Breast epithelium (tissue), 4 donors: ENCODE results near the gene CCDC148. TPM values are rescaled to one million over a fixed set of nuclear protein-coding genes. Genes with fewer than 3 reads are reported as not detected.
"Not testable (repeated sequence)": the region's sequence is repeated elsewhere in the genome, so short reads cannot be mapped to it uniquely, and the experiment has no call there.

ENCODE experiments used
- DNase-seq, 2 donors: peaks; one replicate each; pipeline ENCODE4 v3.0.0-alpha.2; 2019; ENCODE audit warnings: low spot score in 2 of 2
- H3K27ac ChIP-seq, 2 donors: fragments of 200-600 bp; sonication (generic) in 1 of 2; one replicate each; pipeline ENCODE4 v1.5.1; 2016 to 2019; ENCODE audit warnings: mild to moderate bottlenecking in 1 of 2
- H3K27me3 ChIP-seq, 2 donors: fragments of 200-600 bp; sonication (generic) in 1 of 2; one replicate each; pipeline versions ENCODE4 v1.5.1 to v1.6.0; 2017 to 2019; ENCODE audit warnings: control low read depth in 1 of 2, mild to moderate bottlenecking in 1 of 2
- H3K36me3 ChIP-seq: fragments of 200-600 bp; one replicate; pipeline ENCODE4 v1.5.1; 2019
- H3K4me1 ChIP-seq, 2 donors: fragments of 200-600 bp; sonication (generic); one replicate each; pipeline ENCODE4 v1.5.1; 2016 to 2019; ENCODE audit warnings: control low read depth in 1 of 2
- H3K4me3 ChIP-seq, 3 donors: fragments of 200-600 bp; sonication (generic); 1 replicate in 2 of 3; 2 replicates in 1 of 3; pipeline ENCODE4 v1.5.1; 2016 to 2019; ENCODE audit warnings: mild to moderate bottlenecking in 3 of 3, moderate library complexity in 2 of 3
- H3K9me3 ChIP-seq, 2 donors: fragments of 200-600 bp; sonication (generic) in 1 of 2; one replicate each; pipeline ENCODE4 v1.5.1; 2016 to 2019; ENCODE audit warnings: control low read depth in 1 of 2
- CTCF ChIP-seq, 3 donors: fragments of 450-650 bp; IDR thresholded peaks; one replicate each; pipeline ENCODE4 v1.5.1; 2016 to 2017; ENCODE audit warnings: antibody characterized with exemption in 3 of 3, mild to moderate bottlenecking in 3 of 3, moderate library complexity in 3 of 3
- POLR2A ChIP-seq: fragments of 450-650 bp; IDR thresholded peaks from one replicate; pipeline ENCODE4 v1.6.1; 2016; ENCODE audit warnings: antibody characterized with exemption, mild to moderate bottlenecking, moderate library complexity
- POLR2AphosphoS5 ChIP-seq, 3 donors: sonication (generic); formaldehyde crosslinking; IDR thresholded peaks; one replicate each; pipeline ENCODE4 v1.6.1; 2017; ENCODE audit warnings: antibody characterized with exemption in 3 of 3
- intact Hi-C: fragments of 100-400 bp; cut with DNase I; formaldehyde crosslinking; loops from one replicate; pipeline ENCODE4 v1.15.1; 2023; ENCODE audit warnings: low total_unique reads
- total RNA-seq, 3 donors: library from RNA; depleted of rRNA; stranded (reverse); fragments of >200 nt; gene quantifications; one replicate each; pipeline ENCODE4 v1.1.0, GENCODE V29; 2016

The CCDC148 gene
- total RNA-seq, 3 donors from 2014 or later: 1.4 to 9.8 (median 4.6) TPM

DNA sequence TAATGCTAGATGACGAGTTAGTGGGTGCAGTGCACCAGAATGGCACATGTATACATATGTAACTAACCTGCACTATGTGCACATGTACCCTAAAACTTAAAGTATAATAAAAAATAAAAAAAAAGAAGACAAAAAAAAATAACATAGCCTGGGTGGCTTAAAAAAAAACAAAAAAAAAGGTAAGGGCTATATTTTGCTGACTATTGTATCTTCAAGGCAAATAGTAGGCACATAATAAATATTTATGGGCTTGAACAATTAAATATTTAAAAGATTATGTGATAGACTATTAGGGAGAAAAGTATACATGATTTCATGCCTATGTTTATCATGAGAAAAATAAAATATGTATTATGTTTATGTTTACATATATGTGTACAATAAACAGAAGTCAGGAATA lies 99.4 kb downstream of the CCDC148 start:
- Histone ChIP-seq H3K4me1 (no peaks in the 10 kb centered on the region), H3K9me3 (peaks cover 0 to under 1% of the 10 kb centered on the region in 2 donors), H3K27me3 (no peaks in the 10 kb centered on the region), H3K27ac (no peak overlapping the region), H3K4me3 (no peak overlapping the region), H3K36me3 (no peaks in the 10 kb centered on the region)
- no peak for TF ChIP-seq POLR2A
- TF ChIP-seq POLR2AphosphoS5 (IDR thresholded peaks at IDR 0.05): no peak
- no peak for TF ChIP-seq CTCF (IDR thresholded peaks at IDR 0.05)
- intact Hi-C loops: no loop called here
- no peak for DNase-seq

DNA sequence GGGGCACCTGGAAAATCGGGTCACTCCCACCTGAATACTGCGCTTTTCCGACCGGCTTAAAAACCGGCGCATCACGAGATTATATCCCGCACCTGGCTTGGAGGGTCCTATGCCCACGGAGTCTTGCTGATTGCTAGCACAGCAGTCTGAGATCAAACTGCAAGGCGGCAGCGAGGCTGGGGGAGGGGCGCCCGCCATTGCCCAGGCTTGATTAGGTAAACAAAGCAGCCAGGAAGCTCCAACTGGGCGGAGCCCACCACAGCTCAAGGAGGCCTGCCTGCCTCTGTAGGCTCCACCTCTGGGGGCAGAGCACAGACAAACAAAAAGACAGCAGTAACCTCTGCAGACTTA lies 105.1 kb downstream of the CCDC148 start:
- H3K4me3 ChIP-seq, H3K27me3 ChIP-seq, DNase-seq, H3K4me1 ChIP-seq, H3K27ac ChIP-seq, H3K36me3 ChIP-seq, intact Hi-C loops, H3K9me3 ChIP-seq: not testable (repeated sequence)

DNA sequence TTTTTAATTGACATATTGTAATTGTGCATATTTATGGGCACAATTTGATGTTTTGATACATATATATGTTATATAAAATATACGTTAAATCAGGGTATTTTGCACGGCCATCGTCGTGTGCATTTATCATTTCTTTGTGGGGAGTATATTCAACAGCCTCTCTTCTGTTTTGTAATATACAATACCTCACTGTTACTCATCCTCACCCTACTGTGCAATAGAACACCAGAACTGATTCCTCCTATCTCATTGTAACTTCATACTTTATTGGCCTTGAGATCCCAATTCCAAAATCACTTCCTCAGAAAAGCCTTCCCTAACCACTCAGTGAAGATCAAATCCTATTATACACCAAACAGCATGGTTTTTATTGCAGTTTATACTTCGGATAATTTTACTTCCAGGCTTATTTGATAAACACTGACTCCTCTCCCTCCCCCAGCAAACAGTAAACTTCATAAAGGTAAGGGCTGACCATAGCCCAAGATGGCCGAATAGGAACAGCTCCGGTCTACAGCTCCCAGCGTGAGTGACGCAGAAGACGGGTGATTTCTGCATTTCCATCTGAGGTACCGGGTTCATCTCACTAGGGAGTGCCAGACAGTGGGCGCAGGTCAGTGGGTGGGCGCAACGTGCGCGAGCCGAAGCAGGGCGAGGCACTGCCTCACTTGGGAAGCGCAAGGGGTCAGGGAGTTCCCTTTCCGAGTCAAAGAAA lies 105.6 kb downstream of the CCDC148 start:
- H3K9me3 ChIP-seq, H3K27me3 ChIP-seq, H3K4me3 ChIP-seq, DNase-seq, intact Hi-C loops, H3K36me3 ChIP-seq, H3K27ac ChIP-seq, H3K4me1 ChIP-seq: not testable (repeated sequence)

GRCh38 chr2:158346032-158346431 lies 110.5 kb downstream of the CCDC148 start:
- no peak for DNase-seq
- H3K9me3 ChIP-seq: no peaks in the 10 kb centered on the region
- H3K36me3 ChIP-seq: no peaks in the 10 kb centered on the region
- H3K27me3 ChIP-seq: no peaks in the 10 kb centered on the region
- H3K27ac ChIP-seq: no peak overlapping the region
- no peaks in the 10 kb centered on the region for H3K4me1 ChIP-seq
- intact Hi-C loops: loop anchor here (5.0 kb wide), 1 partner anchor 69 kb away; no protein-coding TSS in a partner anchor
- no peak overlapping the region for H3K4me3 ChIP-seq
- TF ChIP-seq CTCF (IDR thresholded peaks at IDR 0.05): no peak
- TF ChIP-seq POLR2AphosphoS5 (IDR thresholded peaks at IDR 0.05): no peak
- no peak for TF ChIP-seq POLR2A

DNA sequence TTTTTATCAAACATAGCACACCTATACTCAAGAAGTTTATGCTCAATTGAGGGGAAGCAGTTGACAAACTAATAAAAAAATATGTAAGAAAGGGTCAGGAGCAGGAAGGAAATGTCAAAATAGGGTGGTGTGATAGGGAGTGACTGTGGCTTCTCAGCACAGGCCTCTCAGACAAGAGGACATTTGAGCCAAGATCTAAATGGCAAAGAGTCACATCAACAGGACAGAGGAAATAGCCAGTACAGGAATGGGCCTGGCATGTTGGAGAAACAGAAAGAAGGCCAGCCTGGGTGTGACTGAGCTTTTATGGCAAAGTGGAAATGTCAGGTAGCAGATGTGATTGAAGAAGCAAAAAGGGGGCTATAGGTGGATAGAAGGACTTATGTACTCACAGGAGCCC lies 117.0 kb downstream of the CCDC148 start:
- H3K36me3 ChIP-seq: no peaks in the 10 kb centered on the region
- intact Hi-C loops: no loop called here
- no peak overlapping the region for H3K27ac ChIP-seq
- no peak overlapping the region for H3K4me3 ChIP-seq
- H3K9me3 ChIP-seq: no peaks in the 10 kb centered on the region
- TF ChIP-seq POLR2A (no peak), CTCF (IDR thresholded peaks at IDR 0.05) (no peak), POLR2AphosphoS5 (IDR thresholded peaks at IDR 0.05) (no peak)
- DNase-seq: no peak
- H3K27me3 ChIP-seq: no peaks in the 10 kb centered on the region
- H3K4me1 ChIP-seq: no peaks in the 10 kb centered on the region

- no peaks in the 10 kb centered on the region for H3K9me3 ChIP-seq
- no peaks in the 10 kb centered on the region for H3K36me3 ChIP-seq
- DNase-seq: no peak
- no peak overlapping the region for H3K4me3 ChIP-seq
- TF ChIP-seq CTCF (IDR thresholded peaks at IDR 0.05): no peak
- no peak for TF ChIP-seq POLR2A
- TF ChIP-seq POLR2AphosphoS5 (IDR thresholded peaks at IDR 0.05): no peak
- no peak overlapping the region for H3K27ac ChIP-seq
- no peaks in the 10 kb centered on the region for H3K27me3 ChIP-seq
- intact Hi-C loops: no loop called here
- H3K4me1 ChIP-seq: no peaks in the 10 kb centered on the region
Observed at GRCh38 chr2:158337018-158337417, 119.5 kb downstream of the CCDC148 start.

DNA sequence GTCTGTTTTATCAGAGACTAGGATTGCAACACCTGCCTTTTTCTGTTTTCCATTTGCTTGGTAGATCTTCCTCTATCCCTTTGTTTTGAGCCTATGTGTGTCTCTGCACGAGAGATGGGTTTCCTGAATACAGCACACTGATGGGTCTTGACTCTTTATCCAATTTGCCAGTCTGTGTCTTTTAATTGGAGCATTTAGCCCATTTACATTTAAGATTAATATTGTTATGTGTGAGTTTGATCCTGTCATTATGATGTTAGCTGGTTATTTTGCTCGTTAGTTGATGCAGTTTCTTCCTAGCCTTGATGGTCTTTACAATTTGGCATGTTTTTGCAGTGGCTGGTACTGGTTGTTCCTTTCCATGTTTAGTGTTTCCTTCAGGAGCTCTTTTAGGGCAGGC lies 124.8 kb downstream of the CCDC148 start:
- H3K27ac ChIP-seq, intact Hi-C loops, H3K4me3 ChIP-seq, DNase-seq, H3K9me3 ChIP-seq, H3K27me3 ChIP-seq, H3K36me3 ChIP-seq, H3K4me1 ChIP-seq: not testable (repeated sequence)
